Thymus (tissue), 11 donors: ENCODE results near the gene SLC6A4. TPM values are rescaled to one million over a fixed set of nuclear protein-coding genes. Genes with fewer than 3 reads are reported as not detected.

Experiments used
- DNase-seq, 9 donors: peaks; one replicate each; pipeline ENCODE4 v3.0.0-alpha.2; 2013; ENCODE audit warnings: low spot score in 9 of 9, low read depth in 6 of 9, missing footprints in 1 of 9
- H3K27ac ChIP-seq, 2 donors: one replicate each; pipeline ENCODE4 v1.5.1; 2013; ENCODE audit warnings: control low read depth in 1 of 2, low read depth in 1 of 2, low read length in 1 of 2, mild to moderate bottlenecking in 1 of 2, moderate library complexity in 1 of 2
- H3K27me3 ChIP-seq, 2 donors: one replicate each; pipeline ENCODE4 v1.5.1; 2013; ENCODE audit warnings: low read length in 1 of 2; ENCODE audit not compliant: control insufficient read depth in 2 of 2, insufficient read depth in 1 of 2
- H3K36me3 ChIP-seq, 2 donors: one replicate each; pipeline ENCODE4 v1.5.1; 2013; ENCODE audit warnings: low read length in 1 of 2, mild to moderate bottlenecking in 1 of 2, moderate library complexity in 1 of 2; ENCODE audit not compliant: control insufficient read depth in 2 of 2, insufficient read depth in 2 of 2
- H3K4me1 ChIP-seq, 2 donors: one replicate each; pipeline ENCODE4 v1.5.1; 2013; ENCODE audit warnings: low read length in 2 of 2; ENCODE audit not compliant: control insufficient read depth in 2 of 2, insufficient read depth in 2 of 2
- H3K4me3 ChIP-seq, 2 donors: one replicate each; pipeline ENCODE4 v1.5.1; 2013; ENCODE audit warnings: low read length in 2 of 2, control low read depth in 1 of 2, mild to moderate bottlenecking in 1 of 2
- H3K9me3 ChIP-seq, 2 donors: one replicate each; pipeline ENCODE4 v1.5.1; 2013; ENCODE audit warnings: low read length in 1 of 2, mild to moderate bottlenecking in 1 of 2; ENCODE audit not compliant: control insufficient read depth in 2 of 2, insufficient read depth in 1 of 2
- WGBS: extraction: QIAGEN DNeasy Blood & Tissue Kit; methylation state at CpG from one replicate; pipeline ENCODE4 v1.1.7; 2013; 5-methylcytosine and 5-hydroxymethylcytosine counted together
- polyA plus RNA-seq: library from polyadenylated mRNA; stranded (reverse); fragments of 200-250 nt; gene quantifications from one replicate; pipeline ENCODE4 v1.2.3, GENCODE V29; 2013
- total RNA-seq: library from RNA; stranded (reverse); fragments of 120-200 nt; gene quantifications from one replicate; pipeline ENCODE4 v1.2.4, GENCODE V29; 2013
- donor health status: healthy.

Gene SLC6A4
- total and polyA plus RNA-seq, 2 donors, result 0.14 to 0.19 TPM

- H3K9me3 ChIP-seq, result peaks cover 0 to 5% of the 10 kb centered on the region in 2 donors
- no peak overlapping the region for H3K4me3 ChIP-seq
- 97% methylated on average over 4 of the region's 4 CpGs for WGBS
- H3K4me1 ChIP-seq, result no peaks in the 10 kb centered on the region
- DNase-seq, result no peak
- H3K27ac ChIP-seq, result no peak overlapping the region
- H3K27me3 ChIP-seq, result no peaks in the 10 kb centered on the region
- H3K36me3 ChIP-seq, result no peaks in the 10 kb centered on the region
Observed at GRCh38 chr17:30219315-30219714, 16.2 kb downstream of the SLC6A4 start.

GRCh38 chr17:30218799-30219198 lies 16.7 kb downstream of the SLC6A4 start:
- Histone ChIP-seq H3K4me3 (no peak overlapping the region), H3K27ac (no peak overlapping the region), H3K27me3 (no peaks in the 10 kb centered on the region), H3K4me1 (no peaks in the 10 kb centered on the region), H3K36me3 (no peaks in the 10 kb centered on the region), H3K9me3 (peaks cover 0 to 5% of the 10 kb centered on the region in 2 donors)
- no peak for DNase-seq
- 95% methylated on average over 9 of the region's 9 CpGs for WGBS

GRCh38 chr17:30217746-30218245 lies 17.7 kb downstream of the SLC6A4 start:
- Histone ChIP-seq H3K36me3 (no peaks in the 10 kb centered on the region), H3K4me1 (no peaks in the 10 kb centered on the region), H3K4me3 (no peak overlapping the region), H3K9me3 (peaks cover 0 to 5% of the 10 kb centered on the region in 2 donors), H3K27ac (no peak overlapping the region), H3K27me3 (no peaks in the 10 kb centered on the region)
- no peak for DNase-seq
- WGBS, result 98% methylated on average over 11 of the region's 11 CpGs

- H3K9me3 ChIP-seq, result peaks cover 0 to 5% of the 10 kb centered on the region in 2 donors
- no peak overlapping the region for H3K27ac ChIP-seq
- H3K27me3 ChIP-seq, result no peaks in the 10 kb centered on the region
- H3K4me3 ChIP-seq, result no peak overlapping the region
- 97% methylated on average over 6 of the region's 6 CpGs for WGBS
- DNase-seq, result no peak
- H3K4me1 ChIP-seq, result no peaks in the 10 kb centered on the region
- no peaks in the 10 kb centered on the region for H3K36me3 ChIP-seq
Observed at GRCh38 chr17:30217054-30217453, 18.4 kb downstream of the SLC6A4 start.

GRCh38 chr17:30212750-30213149 lies 22.7 kb downstream of the SLC6A4 start:
- Histone ChIP-seq H3K36me3 (no peaks in the 10 kb centered on the region), H3K4me1 (no peaks in the 10 kb centered on the region), H3K27ac (no peak overlapping the region), H3K4me3 (no peak overlapping the region), H3K27me3 (peaks cover 0 to 2% of the 10 kb centered on the region in 2 donors), H3K9me3 (no peaks in the 10 kb centered on the region)
- 97% methylated on average over 11 of the region's 11 CpGs for WGBS
- no peak for DNase-seq

GRCh38 chr17:30211371-30211770 lies 24.1 kb downstream of the SLC6A4 start:
- no peak for DNase-seq

GRCh38 chr17:30210901-30211300 lies 24.6 kb downstream of the SLC6A4 start:
- no peak for DNase-seq
- Histone ChIP-seq H3K27me3 (peaks cover 0 to 2% of the 10 kb centered on the region in 2 donors), H3K27ac (no peak overlapping the region), H3K4me3 (no peak overlapping the region), H3K4me1 (no peaks in the 10 kb centered on the region), H3K9me3 (no peaks in the 10 kb centered on the region), H3K36me3 (no peaks in the 10 kb centered on the region)
- WGBS, result 97% methylated on average over 10 of the region's 10 CpGs

More at GRCh38 chr17:30211371-30211770, 24.1 kb downstream of the SLC6A4 start:
- peaks cover 0 to 2% of the 10 kb centered on the region in 2 donors for H3K27me3 ChIP-seq
- no peaks in the 10 kb centered on the region for H3K9me3 ChIP-seq
- 97% methylated on average over 6 of the region's 6 CpGs for WGBS
- no peaks in the 10 kb centered on the region for H3K4me1 ChIP-seq
- no peak overlapping the region for H3K27ac ChIP-seq
- H3K36me3 ChIP-seq, result no peaks in the 10 kb centered on the region
- no peak overlapping the region for H3K4me3 ChIP-seq

- Histone ChIP-seq H3K27ac (no peak overlapping the region), H3K4me1 (no peaks in the 10 kb centered on the region), H3K36me3 (no peaks in the 10 kb centered on the region), H3K9me3 (no peaks in the 10 kb centered on the region), H3K27me3 (peaks cover 0 to 3% of the 10 kb centered on the region in 2 donors), H3K4me3 (no peak overlapping the region)
- DNase-seq, result no peak
- WGBS, result 95% methylated on average over 11 of the region's 11 CpGs
Observed at GRCh38 chr17:30210366-30210765, 25.1 kb downstream of the SLC6A4 start.

GRCh38 chr17:30209930-30210329 lies 25.6 kb downstream of the SLC6A4 start:
- H3K4me1 ChIP-seq, result no peaks in the 10 kb centered on the region
- WGBS, result 97% methylated on average over 7 of the region's 7 CpGs

More at GRCh38 chr17:30209930-30210329, 25.6 kb downstream of the SLC6A4 start:
- Histone ChIP-seq H3K27ac (no peak overlapping the region), H3K27me3 (peaks cover 0 to 3% of the 10 kb centered on the region in 2 donors), H3K9me3 (no peaks in the 10 kb centered on the region), H3K36me3 (no peaks in the 10 kb centered on the region), H3K4me3 (no peak overlapping the region)
- DNase-seq, result no peak
